Measurements from ENCODE around the gene TPSD1.

Gene TPSD1

GRCh38 chr16:1297018-1297696, 41.3 kb downstream of the TPSD1 start:
- DNase-seq: no peak

DNA sequence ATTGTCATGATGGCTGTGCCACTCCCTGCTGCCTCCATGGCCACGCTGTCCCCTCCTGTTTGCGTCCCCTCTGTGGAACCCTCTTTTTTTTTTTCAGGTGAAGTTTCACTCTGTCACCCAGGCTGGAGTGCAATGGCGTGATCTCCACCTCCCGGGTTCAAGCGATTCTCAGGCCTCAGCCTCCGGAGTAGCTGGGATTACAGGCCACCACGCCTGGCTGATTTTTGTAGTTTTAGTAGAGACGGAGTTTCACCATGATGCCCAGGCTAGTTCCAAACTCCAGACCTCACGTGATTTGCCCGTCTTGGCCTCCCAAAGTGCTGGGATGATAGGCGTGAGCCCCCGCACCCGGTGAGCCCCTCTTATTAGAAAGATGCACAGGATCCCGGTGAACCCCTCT, 42.5 kb downstream of the TPSD1 start:
- no peak for DNase-seq

GRCh38 chr16:1299012-1299867, 43.4 kb downstream of the TPSD1 start:
- DNase-seq: no peak

- DNase-seq: no peak
Measured at GRCh38 chr16:1299868-1300203, 44.0 kb downstream of the TPSD1 start.

DNA sequence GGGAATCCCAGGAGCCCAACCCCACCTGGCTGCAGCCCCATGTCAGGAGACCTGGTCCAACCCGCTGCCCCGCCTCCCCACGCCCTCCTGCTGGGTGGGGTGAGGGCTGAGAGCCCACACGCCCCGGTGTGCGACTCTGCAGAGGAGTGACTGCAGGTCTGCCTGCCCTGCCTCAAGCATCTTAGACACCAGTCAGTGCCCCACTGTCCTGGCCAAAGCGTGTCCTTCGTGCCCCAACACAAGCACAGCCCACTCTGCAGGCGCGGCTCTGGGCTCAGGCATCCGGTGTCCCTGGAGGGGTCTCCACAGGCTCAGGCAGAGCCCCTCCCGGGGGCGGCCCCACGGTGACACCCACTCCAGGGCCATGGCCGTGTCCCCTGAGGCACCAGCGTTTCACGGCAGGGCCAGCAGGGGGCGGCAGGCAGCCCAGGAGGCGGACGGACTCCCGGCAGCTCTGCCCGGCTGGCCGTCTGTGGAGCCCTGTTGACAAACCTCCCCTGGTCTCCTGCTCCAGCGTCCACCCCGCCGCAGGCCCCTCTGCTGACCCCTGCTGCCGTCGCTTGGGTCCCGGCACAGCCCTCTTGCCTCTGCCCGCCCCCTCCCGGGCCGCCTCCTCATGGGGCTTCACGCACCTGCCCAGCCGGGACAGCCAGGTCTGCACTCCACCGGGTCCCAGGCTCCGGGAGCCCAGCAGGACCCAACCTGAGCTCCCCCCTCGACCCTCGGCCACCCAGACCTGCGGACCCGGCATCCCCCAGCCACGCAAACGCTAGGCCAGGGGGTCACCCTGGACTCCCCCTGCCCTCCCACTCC, 45.0 kb downstream of the TPSD1 start:
- peak in 40 of 58 donors; percentile 4 to 60 (median 25) for DNase-seq

- DNase-seq: no peak
Measured at GRCh38 chr16:1301562-1301961, 45.7 kb downstream of the TPSD1 start.

- DNase-seq: no peak
Measured at GRCh38 chr16:1305823-1306222, 50.0 kb downstream of the TPSD1 start.

GRCh38 chr16:1306334-1306733, 50.5 kb downstream of the TPSD1 start:
- no peak for DNase-seq

DNA sequence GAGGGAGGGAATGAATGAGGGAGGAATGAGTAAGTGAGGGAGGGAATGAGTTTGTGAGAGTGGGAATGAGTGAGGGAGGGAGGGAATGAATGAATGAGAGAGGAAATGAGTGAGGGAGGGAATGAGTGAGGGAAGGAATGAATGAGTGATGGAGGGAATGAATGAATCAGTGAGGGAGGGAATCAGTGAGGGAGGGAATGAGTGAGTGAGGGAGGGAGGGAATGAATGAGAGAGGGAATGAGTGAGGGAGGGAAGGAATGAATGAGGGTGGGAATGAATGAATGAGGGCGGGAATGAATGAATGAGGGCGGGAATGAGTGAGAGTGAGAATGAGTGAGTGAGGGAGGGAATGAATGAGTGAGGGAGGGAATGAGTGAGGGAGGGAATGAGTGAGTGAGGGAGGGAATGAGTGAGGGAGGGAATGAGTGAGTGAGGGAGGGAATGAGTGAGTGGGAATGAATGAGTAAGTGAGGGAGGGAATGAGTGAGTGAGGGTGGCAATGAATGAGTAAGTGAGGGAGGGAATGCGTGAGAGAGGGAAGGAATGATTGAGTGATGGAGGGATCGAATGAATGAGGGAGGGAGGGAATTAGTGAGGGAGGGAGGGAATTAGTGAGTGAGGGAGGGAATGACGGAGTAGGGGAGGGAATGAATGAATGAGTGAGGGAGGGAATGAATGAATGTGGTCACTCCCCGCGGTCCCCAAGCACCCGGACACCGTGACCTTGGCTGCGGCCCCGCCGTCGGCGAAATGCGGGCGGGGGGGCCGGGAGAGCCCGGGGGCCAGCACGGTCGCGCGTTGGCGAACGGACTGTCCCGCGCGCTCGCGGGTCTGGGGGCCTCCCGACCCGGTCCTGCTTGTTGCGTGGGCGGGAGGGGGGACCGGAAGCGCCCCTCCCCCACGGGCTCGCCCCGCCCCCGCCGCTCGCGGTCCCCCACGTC, 52.4 kb downstream of the TPSD1 start:
- no peak for DNase-seq

Measured in anterior cingulate cortex (tissue), 58 donors.